ENCODE data around the gene SV2A.
"Not testable (repeated sequence)": the region's sequence is repeated elsewhere in the genome, so short reads cannot be mapped to it uniquely, and the experiment has no call there.

- TF ChIP-seq CTCF, EP300, POLR2A, POLR2AphosphoS5 (IDR thresholded peaks at IDR 0.05): not testable (repeated sequence)
Observed at GRCh38 chr1:149860684-149861496, 56.8 kb downstream of the SV2A start.
